GM21619 (cell line): ENCODE results near the gene TMEM82.

Experiments used
- ATAC-seq: cut with Tn5 transposase; IDR thresholded peaks from one replicate; pipeline ENCODE4 v1.9.1; 2021; ENCODE audit not compliant: unreplicated experiment

TMEM82 gene

GRCh38 chr1:15777909-15778707 lies 35.8 kb downstream of the TMEM82 start:
- ATAC-seq, result no peak

- ATAC-seq, result no peak
Measured at GRCh38 chr1:15785683-15786082, 43.4 kb downstream of the TMEM82 start.

GRCh38 chr1:15786581-15786980 lies 44.3 kb downstream of the TMEM82 start:
- ATAC-seq, result no peak

DNA sequence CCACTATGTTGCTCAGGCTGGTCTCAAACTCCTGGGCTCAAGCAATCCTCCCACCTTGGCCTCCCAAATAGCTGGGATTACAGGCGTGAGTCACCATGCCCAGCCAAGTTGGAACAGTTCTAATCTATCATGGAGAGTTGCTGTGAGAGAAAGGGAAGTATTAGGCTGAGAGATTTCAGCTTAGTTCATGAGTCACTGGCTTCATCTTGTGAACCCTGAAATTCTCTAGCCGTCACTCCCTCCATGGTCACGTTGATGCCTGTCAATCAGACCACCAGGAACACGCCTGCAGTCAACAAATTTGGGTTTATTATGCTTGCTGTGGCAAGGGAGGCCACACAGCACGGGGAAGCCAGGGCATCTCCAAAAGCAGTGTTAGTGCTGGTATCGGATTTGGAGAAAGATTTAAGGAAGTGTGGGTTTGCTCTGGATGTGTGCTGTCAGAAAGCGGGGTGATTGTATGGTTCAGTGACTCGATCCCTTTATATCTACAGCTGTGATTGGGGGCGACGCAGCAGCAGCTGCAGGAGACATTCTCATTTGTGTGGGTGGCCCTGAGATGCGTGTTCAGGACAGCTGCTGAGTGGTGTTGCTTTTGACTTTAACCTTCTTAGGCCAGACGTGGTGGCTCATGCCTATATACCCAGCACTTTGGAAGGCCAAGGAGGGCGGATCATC lies 46.5 kb downstream of the TMEM82 start:
- no peak for ATAC-seq

- ATAC-seq, result no peak
Measured at GRCh38 chr1:15796086-15796462, 53.8 kb downstream of the TMEM82 start.
